HepG2 (cell line): ENCODE data around the gene PRR22. TPM values are rescaled to one million over a fixed set of nuclear protein-coding genes. Genes with fewer than 3 reads are reported as not detected.

Experiments used
- SMAD3 ChIP-seq: sonication (generic); formaldehyde crosslinking; IDR thresholded peaks from 2 replicates; pipeline ENCODE4 v1.4.0; 2020; ENCODE audit warnings: missing genetic modification reagents
- TBP ChIP-seq: sonication (generic); formaldehyde crosslinking; IDR thresholded peaks from 2 replicates; pipeline ENCODE4 v1.5.0; 2020; ENCODE audit warnings: missing genetic modification reagents
- ZNF160 ChIP-seq: sonication (generic); formaldehyde crosslinking; IDR thresholded peaks from 2 replicates; pipeline ENCODE4 v1.8.0; 2022; ENCODE audit warnings: mild to moderate bottlenecking, inconsistent platforms, missing genetic modification reagents
- ZNF232 ChIP-seq: sonication (generic); formaldehyde crosslinking; IDR thresholded peaks from 2 replicates; pipeline ENCODE4 v1.4.0; 2020; ENCODE audit warnings: missing genetic modification reagents, borderline replicate concordance
- ZNF253 ChIP-seq: sonication (generic); formaldehyde crosslinking; IDR thresholded peaks from 2 replicates; pipeline ENCODE4 v1.8.0; 2022; ENCODE audit warnings: mild to moderate bottlenecking, missing genetic modification reagents, borderline replicate concordance
- ZNF264 ChIP-seq: sonication (generic); formaldehyde crosslinking; IDR thresholded peaks from 2 replicates; pipeline ENCODE4 v1.4.0; 2020; ENCODE audit warnings: missing genetic modification reagents
- ZNF75D ChIP-seq: sonication (generic); formaldehyde crosslinking; IDR thresholded peaks from 2 replicates; pipeline ENCODE4 v1.8.1; 2023; ENCODE audit warnings: missing genetic modification reagents, mild to moderate bottlenecking, borderline replicate concordance
- polyA plus RNA-seq, 8 experiments: library from polyadenylated mRNA; depleted of rRNA in 3 of 8; stranded (reverse) in 7 of 8; unstranded in 1 of 8; fragments of >200 nt; fragmentation: Illumina TruSeq in 4 of 8; extraction: Trizol in 4 of 8; gene quantifications; 2 replicates each; pipeline versions ENCODE4 v1.2.1 to v1.2.3, GENCODE V29; 2011 to 2016; ENCODE audit warnings: low read depth in 4 of 8, missing spikeins in 1 of 8, mixed read lengths in 1 of 8; ENCODE audit not compliant: insufficient read depth in 1 of 8
- total RNA-seq, 5 experiments: library from RNA; depleted of rRNA; stranded (reverse); fragments of >200 nt; fragmentation: Illumina TruSeq; extraction: Trizol; gene quantifications; 2 replicates each; pipeline ENCODE4 v1.2.3, GENCODE V29; 2016; ENCODE audit warnings: low read depth in 1 of 5
- TF ChIP-seq, protein P1 (sequence below): sonication (generic); formaldehyde crosslinking; IDR thresholded peaks from 2 replicates; pipeline ENCODE4 v1.9.0; 2021; ENCODE audit warnings: missing genetic modification reagents, borderline replicate concordance
- TF ChIP-seq, protein P2 (sequence below): sonication (generic); formaldehyde crosslinking; IDR thresholded peaks from 2 replicates; pipeline ENCODE4 v1.4.0; 2020; ENCODE audit warnings: mild to moderate bottlenecking, missing genetic modification reagents, borderline replicate concordance
- TF ChIP-seq, protein P3 (sequence below): sonication (generic); formaldehyde crosslinking; IDR thresholded peaks from 2 replicates; pipeline ENCODE4 v1.4.0; 2020; ENCODE audit warnings: missing genetic modification reagents
- TF ChIP-seq, protein P4 (sequence below): sonication (generic); formaldehyde crosslinking; IDR thresholded peaks from 2 replicates; pipeline ENCODE4 v1.5.0; 2020; ENCODE audit warnings: mild to moderate bottlenecking, missing genetic modification reagents, moderate library complexity
- TF ChIP-seq, protein P5 (sequence below): sonication (generic); formaldehyde crosslinking; IDR thresholded peaks from 2 replicates; pipeline ENCODE4 v1.4.0; 2020; ENCODE audit warnings: missing genetic modification reagents

Gene PRR22
- total and polyA plus RNA-seq, 2 of the 13 experiments (the other 11 are each of a cell fraction or from before 2014, with no cell fraction given) = 0.84 to 2.3 TPM

DNA sequence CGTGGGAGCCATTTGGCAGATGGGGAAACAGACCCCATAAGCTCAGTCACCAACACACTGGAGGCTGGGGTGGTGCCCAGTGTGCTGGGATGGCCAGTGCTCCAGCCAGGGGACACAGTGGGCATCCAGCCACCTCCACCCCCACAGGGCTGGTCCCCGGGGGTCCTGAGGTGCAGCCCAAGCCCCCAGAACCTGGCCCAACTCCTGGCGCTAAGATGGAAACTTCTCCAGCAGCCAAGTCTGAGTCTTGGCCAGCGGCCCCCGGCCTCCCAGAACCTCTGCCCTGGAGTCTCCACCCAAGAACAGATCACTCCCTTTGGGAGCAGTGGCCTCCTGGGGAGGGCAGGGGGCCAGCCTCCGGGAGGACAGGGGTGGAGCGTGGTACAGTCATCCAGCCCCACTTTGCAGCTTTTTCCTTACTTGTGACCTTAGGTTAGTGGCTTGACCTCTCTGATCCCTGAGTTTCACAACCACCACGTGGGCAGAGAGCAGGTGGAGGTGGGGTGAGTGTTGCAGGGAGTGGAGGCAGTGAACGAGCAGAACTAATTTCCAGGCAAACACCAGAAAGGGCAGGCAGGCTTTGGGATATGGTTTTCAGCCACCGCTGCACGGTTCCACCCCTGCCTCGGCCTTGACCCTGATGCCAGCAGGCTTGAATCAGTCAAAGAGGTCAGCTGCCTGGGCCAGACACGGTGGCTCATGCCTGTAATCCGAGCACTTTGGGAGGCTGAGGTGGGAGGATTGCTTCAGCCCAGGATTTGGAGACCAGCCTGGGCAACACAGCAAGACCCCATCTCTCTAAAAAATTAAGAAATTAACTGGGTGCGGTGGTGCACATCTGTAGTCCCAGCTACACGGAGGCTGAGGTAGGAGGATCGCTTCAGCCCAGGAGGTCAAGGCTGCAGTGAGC is 16.1 kb upstream of the PRR22 start (continued):
- TF ChIP-seq, protein P1, sequence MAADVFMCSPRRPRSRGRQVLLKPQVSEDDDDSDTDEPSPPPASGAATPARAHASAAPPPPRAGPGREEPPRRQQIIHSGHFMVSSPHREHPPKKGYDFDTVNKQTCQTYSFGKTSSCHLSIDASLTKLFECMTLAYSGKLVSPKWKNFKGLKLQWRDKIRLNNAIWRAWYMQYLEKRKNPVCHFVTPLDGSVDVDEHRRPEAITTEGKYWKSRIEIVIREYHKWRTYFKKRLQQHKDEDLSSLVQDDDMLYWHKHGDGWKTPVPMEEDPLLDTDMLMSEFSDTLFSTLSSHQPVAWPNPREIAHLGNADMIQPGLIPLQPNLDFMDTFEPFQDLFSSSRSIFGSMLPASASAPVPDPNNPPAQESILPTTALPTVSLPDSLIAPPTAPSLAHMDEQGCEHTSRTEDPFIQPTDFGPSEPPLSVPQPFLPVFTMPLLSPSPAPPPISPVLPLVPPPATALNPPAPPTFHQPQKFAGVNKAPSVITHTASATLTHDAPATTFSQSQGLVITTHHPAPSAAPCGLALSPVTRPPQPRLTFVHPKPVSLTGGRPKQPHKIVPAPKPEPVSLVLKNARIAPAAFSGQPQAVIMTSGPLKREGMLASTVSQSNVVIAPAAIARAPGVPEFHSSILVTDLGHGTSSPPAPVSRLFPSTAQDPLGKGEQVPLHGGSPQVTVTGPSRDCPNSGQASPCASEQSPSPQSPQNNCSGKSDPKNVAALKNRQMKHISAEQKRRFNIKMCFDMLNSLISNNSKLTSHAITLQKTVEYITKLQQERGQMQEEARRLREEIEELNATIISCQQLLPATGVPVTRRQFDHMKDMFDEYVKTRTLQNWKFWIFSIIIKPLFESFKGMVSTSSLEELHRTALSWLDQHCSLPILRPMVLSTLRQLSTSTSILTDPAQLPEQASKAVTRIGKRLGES (CRISPR knock-in tag) = no peak
- TF ChIP-seq, protein P2, sequence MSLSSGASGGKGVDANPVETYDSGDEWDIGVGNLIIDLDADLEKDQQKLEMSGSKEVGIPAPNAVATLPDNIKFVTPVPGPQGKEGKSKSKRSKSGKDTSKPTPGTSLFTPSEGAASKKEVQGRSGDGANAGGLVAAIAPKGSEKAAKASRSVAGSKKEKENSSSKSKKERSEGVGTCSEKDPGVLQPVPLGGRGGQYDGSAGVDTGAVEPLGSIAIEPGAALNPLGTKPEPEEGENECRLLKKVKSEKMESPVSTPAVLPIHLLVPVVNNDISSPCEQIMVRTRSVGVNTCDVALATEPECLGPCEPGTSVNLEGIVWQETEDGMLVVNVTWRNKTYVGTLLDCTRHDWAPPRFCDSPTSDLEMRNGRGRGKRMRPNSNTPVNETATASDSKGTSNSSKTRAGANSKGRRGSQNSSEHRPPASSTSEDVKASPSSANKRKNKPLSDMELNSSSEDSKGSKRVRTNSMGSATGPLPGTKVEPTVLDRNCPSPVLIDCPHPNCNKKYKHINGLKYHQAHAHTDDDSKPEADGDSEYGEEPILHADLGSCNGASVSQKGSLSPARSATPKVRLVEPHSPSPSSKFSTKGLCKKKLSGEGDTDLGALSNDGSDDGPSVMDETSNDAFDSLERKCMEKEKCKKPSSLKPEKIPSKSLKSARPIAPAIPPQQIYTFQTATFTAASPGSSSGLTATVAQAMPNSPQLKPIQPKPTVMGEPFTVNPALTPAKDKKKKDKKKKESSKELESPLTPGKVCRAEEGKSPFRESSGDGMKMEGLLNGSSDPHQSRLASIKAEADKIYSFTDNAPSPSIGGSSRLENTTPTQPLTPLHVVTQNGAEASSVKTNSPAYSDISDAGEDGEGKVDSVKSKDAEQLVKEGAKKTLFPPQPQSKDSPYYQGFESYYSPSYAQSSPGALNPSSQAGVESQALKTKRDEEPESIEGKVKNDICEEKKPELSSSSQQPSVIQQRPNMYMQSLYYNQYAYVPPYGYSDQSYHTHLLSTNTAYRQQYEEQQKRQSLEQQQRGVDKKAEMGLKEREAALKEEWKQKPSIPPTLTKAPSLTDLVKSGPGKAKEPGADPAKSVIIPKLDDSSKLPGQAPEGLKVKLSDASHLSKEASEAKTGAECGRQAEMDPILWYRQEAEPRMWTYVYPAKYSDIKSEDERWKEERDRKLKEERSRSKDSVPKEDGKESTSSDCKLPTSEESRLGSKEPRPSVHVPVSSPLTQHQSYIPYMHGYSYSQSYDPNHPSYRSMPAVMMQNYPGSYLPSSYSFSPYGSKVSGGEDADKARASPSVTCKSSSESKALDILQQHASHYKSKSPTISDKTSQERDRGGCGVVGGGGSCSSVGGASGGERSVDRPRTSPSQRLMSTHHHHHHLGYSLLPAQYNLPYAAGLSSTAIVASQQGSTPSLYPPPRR (CRISPR knock-in tag) = peak; percentile 45; the same call in 1 of the 2 replicates
- TF ChIP-seq, protein P3, sequence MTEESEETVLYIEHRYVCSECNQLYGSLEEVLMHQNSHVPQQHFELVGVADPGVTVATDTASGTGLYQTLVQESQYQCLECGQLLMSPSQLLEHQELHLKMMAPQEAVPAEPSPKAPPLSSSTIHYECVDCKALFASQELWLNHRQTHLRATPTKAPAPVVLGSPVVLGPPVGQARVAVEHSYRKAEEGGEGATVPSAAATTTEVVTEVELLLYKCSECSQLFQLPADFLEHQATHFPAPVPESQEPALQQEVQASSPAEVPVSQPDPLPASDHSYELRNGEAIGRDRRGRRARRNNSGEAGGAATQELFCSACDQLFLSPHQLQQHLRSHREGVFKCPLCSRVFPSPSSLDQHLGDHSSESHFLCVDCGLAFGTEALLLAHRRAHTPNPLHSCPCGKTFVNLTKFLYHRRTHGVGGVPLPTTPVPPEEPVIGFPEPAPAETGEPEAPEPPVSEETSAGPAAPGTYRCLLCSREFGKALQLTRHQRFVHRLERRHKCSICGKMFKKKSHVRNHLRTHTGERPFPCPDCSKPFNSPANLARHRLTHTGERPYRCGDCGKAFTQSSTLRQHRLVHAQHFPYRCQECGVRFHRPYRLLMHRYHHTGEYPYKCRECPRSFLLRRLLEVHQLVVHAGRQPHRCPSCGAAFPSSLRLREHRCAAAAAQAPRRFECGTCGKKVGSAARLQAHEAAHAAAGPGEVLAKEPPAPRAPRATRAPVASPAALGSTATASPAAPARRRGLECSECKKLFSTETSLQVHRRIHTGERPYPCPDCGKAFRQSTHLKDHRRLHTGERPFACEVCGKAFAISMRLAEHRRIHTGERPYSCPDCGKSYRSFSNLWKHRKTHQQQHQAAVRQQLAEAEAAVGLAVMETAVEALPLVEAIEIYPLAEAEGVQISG = 0 out of 2 replicates have a peak, but pooled peaks have one; percentile 18
- TF ChIP-seq ZNF253 = no peak
- no peak for TF ChIP-seq ZNF232 (CRISPR knock-in tag)
- TF ChIP-seq ZNF160 (CRISPR knock-in tag) = no peak
- no peak for TF ChIP-seq SMAD3 (CRISPR knock-in tag)
- TF ChIP-seq ZNF75D (CRISPR knock-in tag) = no peak
- TF ChIP-seq, protein P4, sequence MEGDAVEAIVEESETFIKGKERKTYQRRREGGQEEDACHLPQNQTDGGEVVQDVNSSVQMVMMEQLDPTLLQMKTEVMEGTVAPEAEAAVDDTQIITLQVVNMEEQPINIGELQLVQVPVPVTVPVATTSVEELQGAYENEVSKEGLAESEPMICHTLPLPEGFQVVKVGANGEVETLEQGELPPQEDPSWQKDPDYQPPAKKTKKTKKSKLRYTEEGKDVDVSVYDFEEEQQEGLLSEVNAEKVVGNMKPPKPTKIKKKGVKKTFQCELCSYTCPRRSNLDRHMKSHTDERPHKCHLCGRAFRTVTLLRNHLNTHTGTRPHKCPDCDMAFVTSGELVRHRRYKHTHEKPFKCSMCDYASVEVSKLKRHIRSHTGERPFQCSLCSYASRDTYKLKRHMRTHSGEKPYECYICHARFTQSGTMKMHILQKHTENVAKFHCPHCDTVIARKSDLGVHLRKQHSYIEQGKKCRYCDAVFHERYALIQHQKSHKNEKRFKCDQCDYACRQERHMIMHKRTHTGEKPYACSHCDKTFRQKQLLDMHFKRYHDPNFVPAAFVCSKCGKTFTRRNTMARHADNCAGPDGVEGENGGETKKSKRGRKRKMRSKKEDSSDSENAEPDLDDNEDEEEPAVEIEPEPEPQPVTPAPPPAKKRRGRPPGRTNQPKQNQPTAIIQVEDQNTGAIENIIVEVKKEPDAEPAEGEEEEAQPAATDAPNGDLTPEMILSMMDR (CRISPR knock-in tag) = 0 out of 2 replicates have a peak, but pooled peaks have one; percentile 3
- TF ChIP-seq, protein P5, sequence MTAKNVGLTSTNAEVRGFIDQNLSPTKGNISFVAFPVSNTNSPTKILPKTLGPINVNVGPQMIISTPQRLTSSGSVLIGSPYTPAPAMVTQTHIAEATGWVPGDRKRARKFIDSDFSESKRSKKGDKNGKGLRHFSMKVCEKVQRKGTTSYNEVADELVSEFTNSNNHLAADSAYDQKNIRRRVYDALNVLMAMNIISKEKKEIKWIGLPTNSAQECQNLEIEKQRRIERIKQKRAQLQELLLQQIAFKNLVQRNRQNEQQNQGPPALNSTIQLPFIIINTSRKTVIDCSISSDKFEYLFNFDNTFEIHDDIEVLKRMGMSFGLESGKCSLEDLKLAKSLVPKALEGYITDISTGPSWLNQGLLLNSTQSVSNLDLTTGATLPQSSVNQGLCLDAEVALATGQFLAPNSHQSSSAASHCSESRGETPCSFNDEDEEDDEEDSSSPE = no peak
- peak; percentile 25; the same call in 1 of the 2 replicates for TF ChIP-seq ZNF264 (CRISPR knock-in tag)
- no peak for TF ChIP-seq TBP (CRISPR knock-in tag)
